ENCODE data around the gene KIF4B.

- no peak for TF ChIP-seq EZH2 (IDR thresholded peaks at IDR 0.05; ENCODE audit: low read length)
- no peak for TF ChIP-seq CTCF (optimal IDR thresholded peaks at IDR 0.05 in 1 of 3, IDR thresholded peaks at IDR 0.05 in 1 of 3, conservative IDR thresholded peaks at IDR 0.05 in 1 of 3; ENCODE audit: extremely low read depth in 1 of 3, insufficient read depth in 2 of 3, low read length in 3 of 3)
Measured at GRCh38 chr5:155021842-155022241, 8.3 kb downstream of the KIF4B start.

Data from keratinocyte (primary cell).